MCF 10A (cell line): Measurements from ENCODE around the gene MOV10L1. TPM values are rescaled to one million over a fixed set of nuclear protein-coding genes. Genes with fewer than 3 reads are reported as not detected.

ENCODE experiments used
- BruUV-seq: library from RNA; stranded (reverse); fragments of 400-500 nt; replicated peaks from 2 replicates; lab custom pipeline; 2021; lab: Mats Ljungman, UMichigan
- CTCF ChIA-PET: fragments of 300-600 bp; sonication (Branson Sonifier 250); formaldehyde crosslinking; extraction: SDS; loops from one replicate; lab custom pipeline; 2021; ENCODE audit warnings: antibody characterized with exemption, inconsistent platforms; lab: Yijun Ruan, JAX
- POLR2A ChIA-PET: fragments of 300-600, 350-650 bp; sonication (Branson Sonifier 250); formaldehyde crosslinking; extraction: SDS; loops from one replicate; lab custom pipeline; 2020; ENCODE audit warnings: antibody characterized with exemption, inconsistent platforms; lab: Yijun Ruan, JAX
- DNase-seq: peaks from one replicate; pipeline ENCODE4 v3.0.0-alpha.2; 2018; ENCODE audit not compliant: unreplicated experiment
- H3K27ac Mint-ChIP-seq: one replicate; pipeline ENCODE4 v1.8.0; 2022; ENCODE audit warnings: mild to moderate bottlenecking, low read depth, mixed read lengths; ENCODE audit not compliant: unreplicated experiment
- H3K27me3 Mint-ChIP-seq: one replicate; pipeline ENCODE4 v1.8.0; 2022; ENCODE audit warnings: mixed read lengths; ENCODE audit not compliant: insufficient read depth, unreplicated experiment
- H3K36me3 Mint-ChIP-seq: one replicate; pipeline ENCODE4 v1.8.0; 2022; ENCODE audit warnings: mild to moderate bottlenecking, moderate library complexity, mixed read lengths; ENCODE audit not compliant: insufficient read depth, unreplicated experiment
- H3K4me1 Mint-ChIP-seq: one replicate; pipeline ENCODE4 v1.8.0; 2022; ENCODE audit warnings: mixed read lengths; ENCODE audit not compliant: insufficient read depth, unreplicated experiment
- H3K4me3 Mint-ChIP-seq: one replicate; pipeline ENCODE4 v1.8.0; 2022; ENCODE audit warnings: mild to moderate bottlenecking, moderate library complexity, mixed read lengths; ENCODE audit not compliant: unreplicated experiment
- H3K9me3 Mint-ChIP-seq: one replicate; pipeline ENCODE4 v1.8.0; 2022; ENCODE audit warnings: mixed read lengths; ENCODE audit not compliant: unreplicated experiment
- CTCF ChIP-seq: fragments of 200-600 bp; IDR thresholded peaks from one replicate; pipeline ENCODE4 v1.8.0; 2022; ENCODE audit warnings: antibody characterized with exemption, mild to moderate bottlenecking; ENCODE audit not compliant: unreplicated experiment
- intact Hi-C: fragments of 100-400 bp; cut with micrococcal nuclease; formaldehyde crosslinking; loops from 2 replicates; pipeline ENCODE4 v1.14.1; 2022
- total RNA-seq: library from RNA; stranded (reverse); gene quantifications from 2 replicates; pipeline ENCODE4 v1.2.3, GENCODE V29; 2022

The MOV10L1 gene
- total RNA-seq, 1 experiment from 2014 or later, result not detected

- DNase-seq, result no peak
- Mint-ChIP-seq H3K4me3 (no peak overlapping the region), H3K36me3 (peaks cover 6% of the 10 kb centered on the region), H3K4me1 (no peaks in the 10 kb centered on the region), H3K27ac (no peak overlapping the region), H3K27me3 (peaks cover 9% of the 10 kb centered on the region), H3K9me3 (no peaks in the 10 kb centered on the region)
- no peak for TF ChIP-seq CTCF
- BruUV-seq, result no TSS peak
- ChIA-PET CTCF (no interaction called here), POLR2A (no interaction called here)
- intact Hi-C loops, result no loop called here
These were observed 83.6 kb downstream of the MOV10L1 start for GRCh38 chr22:50173311-50173982.

GRCh38 chr22:50173983-50174355 lies 84.2 kb downstream of the MOV10L1 start:
- no peak for DNase-seq
- BruUV-seq, result no TSS peak
- POLR2A ChIA-PET, result no interaction called here
- H3K9me3 Mint-ChIP-seq, result no peaks in the 10 kb centered on the region
- no peak overlapping the region for H3K4me3 Mint-ChIP-seq
- CTCF ChIA-PET, result no interaction called here
- peaks cover 4% of the 10 kb centered on the region for H3K27me3 Mint-ChIP-seq
- no peak overlapping the region for H3K27ac Mint-ChIP-seq
- H3K36me3 Mint-ChIP-seq, result peaks cover 6% of the 10 kb centered on the region
- intact Hi-C loops, result no loop called here
- H3K4me1 Mint-ChIP-seq, result no peaks in the 10 kb centered on the region
- no peak for TF ChIP-seq CTCF

- DNase-seq, result no peak
- no peak for TF ChIP-seq CTCF
- Mint-ChIP-seq H3K4me3 (no peak overlapping the region), H3K36me3 (peaks cover 6% of the 10 kb centered on the region), H3K4me1 (no peaks in the 10 kb centered on the region), H3K27me3 (no peaks in the 10 kb centered on the region), H3K27ac (no peak overlapping the region), H3K9me3 (no peaks in the 10 kb centered on the region)
- CTCF ChIA-PET, result interaction anchor here (0.6 to 0.8 kb wide), 2 partner anchors 15 to 127 kb away, joined by 3 read pairs; no protein-coding TSS in a partner anchor
- intact Hi-C loops, result no loop called here
- BruUV-seq, result no TSS peak
- POLR2A ChIA-PET, result interaction anchor here (1.6 kb wide), 1 partner anchor 12 kb away, joined by 5 read pairs; no protein-coding TSS in a partner anchor
These were observed 84.8 kb downstream of the MOV10L1 start for GRCh38 chr22:50174382-50175190.

- no peaks in the 10 kb centered on the region for H3K9me3 Mint-ChIP-seq
- H3K27ac Mint-ChIP-seq, result no peak overlapping the region
- POLR2A ChIA-PET, result interaction anchor here (1.6 kb wide), 1 partner anchor 12 kb away, joined by 5 read pairs; no protein-coding TSS in a partner anchor
- BruUV-seq, result no TSS peak
- intact Hi-C loops, result no loop called here
- peaks cover 6% of the 10 kb centered on the region for H3K36me3 Mint-ChIP-seq
- no peak for TF ChIP-seq CTCF
- H3K4me1 Mint-ChIP-seq, result no peaks in the 10 kb centered on the region
- CTCF ChIA-PET, result interaction anchor here (0.6 to 0.8 kb wide), 3 partner anchors 15 to 519 kb away, joined by 3 read pairs; no protein-coding TSS in a partner anchor
- H3K4me3 Mint-ChIP-seq, result no peak overlapping the region
- no peaks in the 10 kb centered on the region for H3K27me3 Mint-ChIP-seq
- no peak for DNase-seq
These were observed 85.3 kb downstream of the MOV10L1 start for GRCh38 chr22:50175191-50175461.
